ENCODE results near the gene POFUT2. TPM values are rescaled to one million over a fixed set of nuclear protein-coding genes. Genes with fewer than 3 reads are reported as not detected.

POFUT2 gene
- total RNA-seq, 2 experiments from 2014 or later: 14.4 to 15.9 TPM

- Mint-ChIP-seq H3K4me3 (no peak overlapping the region), H3K27ac (no peak overlapping the region), H3K4me1 (ENCODE audit: low read depth) (no peaks in the 10 kb centered on the region), H3K36me3 (ENCODE audit: low read depth) (peaks cover 4% of the 10 kb centered on the region), H3K27me3 (ENCODE audit: low read depth) (no peaks in the 10 kb centered on the region), H3K9me3 (peaks cover 14% of the 10 kb centered on the region)
- no peak for DNase-seq
- intact Hi-C loops (cut with micrococcal nuclease): no loop called here
- CTCF ChIA-PET: no interaction called here
Observed at GRCh38 chr21:45246386-45247320, 41.0 kb downstream of the POFUT2 start.

- H3K27me3 Mint-ChIP-seq (ENCODE audit: low read depth): peaks cover 4% of the 10 kb centered on the region
- no peak overlapping the region for H3K27ac Mint-ChIP-seq
- DNase-seq: no peak
- peaks cover 14% of the 10 kb centered on the region for H3K9me3 Mint-ChIP-seq
- peaks cover 4% of the 10 kb centered on the region for H3K36me3 Mint-ChIP-seq (ENCODE audit: low read depth)
- H3K4me3 Mint-ChIP-seq: no peak overlapping the region
- intact Hi-C loops (cut with micrococcal nuclease): no loop called here
- CTCF ChIA-PET: no interaction called here
- H3K4me1 Mint-ChIP-seq (ENCODE audit: low read depth): no peaks in the 10 kb centered on the region
Observed at GRCh38 chr21:45244799-45245340, 42.8 kb downstream of the POFUT2 start.

DNA sequence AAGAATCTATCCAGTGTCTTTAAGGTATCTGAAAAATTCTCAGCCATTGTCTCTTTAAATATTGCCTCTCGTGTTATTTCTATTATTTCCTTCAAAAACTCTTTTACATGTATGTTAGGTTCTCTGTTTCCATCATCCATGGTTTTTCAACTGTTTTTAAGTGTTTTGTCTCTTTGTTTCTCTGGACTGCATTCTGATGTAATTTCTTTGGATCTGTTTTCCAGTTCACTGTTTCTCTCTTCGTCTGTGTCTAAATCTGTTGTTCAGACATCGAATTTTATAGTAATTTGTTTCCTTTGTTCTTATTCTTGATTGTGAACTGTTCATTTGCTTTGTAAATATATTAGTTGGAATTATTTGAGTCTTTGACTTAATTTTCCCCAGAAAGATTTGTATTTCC lies 44.1 kb downstream of the POFUT2 start:
- no peak overlapping the region for H3K27ac Mint-ChIP-seq
- no peaks in the 10 kb centered on the region for H3K4me1 Mint-ChIP-seq (ENCODE audit: low read depth)
- H3K9me3 Mint-ChIP-seq: peaks cover 14% of the 10 kb centered on the region
- no peak for DNase-seq
- H3K4me3 Mint-ChIP-seq: no peak overlapping the region
- intact Hi-C loops (cut with micrococcal nuclease): no loop called here
- peaks cover 4% of the 10 kb centered on the region for H3K27me3 Mint-ChIP-seq (ENCODE audit: low read depth)
- H3K36me3 Mint-ChIP-seq (ENCODE audit: low read depth): peaks cover 4% of the 10 kb centered on the region
- CTCF ChIA-PET: no interaction called here

DNA sequence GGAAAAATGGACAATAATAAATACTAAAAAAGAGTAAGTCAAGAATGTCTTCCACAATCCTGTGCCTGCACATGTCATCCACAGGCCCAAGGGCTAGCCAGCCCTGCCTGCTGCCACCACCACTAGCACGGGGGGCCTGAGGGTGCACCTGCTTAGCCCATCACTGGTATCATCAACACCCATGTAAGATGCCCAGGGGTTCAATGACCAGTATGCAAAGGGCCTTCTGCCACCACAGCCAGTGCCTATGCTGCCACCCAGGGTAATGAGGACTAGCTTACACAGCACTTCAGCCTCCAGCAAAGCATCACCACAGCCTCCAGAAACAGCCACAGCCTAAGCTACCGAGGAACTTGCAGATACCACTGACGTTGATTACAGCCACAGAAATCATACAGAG lies 46.3 kb downstream of the POFUT2 start:
- Mint-ChIP-seq H3K9me3 (peaks cover 14% of the 10 kb centered on the region), H3K4me1 (ENCODE audit: low read depth) (no peaks in the 10 kb centered on the region), H3K27ac (no peak overlapping the region), H3K36me3 (ENCODE audit: low read depth) (peaks cover 4% of the 10 kb centered on the region), H3K27me3 (ENCODE audit: low read depth) (peaks cover 18% of the 10 kb centered on the region), H3K4me3 (no peak overlapping the region)
- CTCF ChIA-PET: interaction anchor here (1.0 to 1.2 kb wide), 2 partner anchors 68 to 104 kb away, joined by 3 to 5 read pairs; no protein-coding TSS in a partner anchor
- intact Hi-C loops (cut with micrococcal nuclease): no loop called here
- no peak for DNase-seq

- Mint-ChIP-seq H3K4me1 (ENCODE audit: low read depth) (no peaks in the 10 kb centered on the region), H3K27me3 (ENCODE audit: low read depth) (peaks cover 24% of the 10 kb centered on the region), H3K27ac (no peak overlapping the region), H3K4me3 (no peak overlapping the region), H3K36me3 (ENCODE audit: low read depth) (no peaks in the 10 kb centered on the region), H3K9me3 (peaks cover 3% of the 10 kb centered on the region)
- intact Hi-C loops (cut with micrococcal nuclease): loop anchor here (10.0 kb wide), 1 partner anchor 73 kb away; no protein-coding TSS in a partner anchor
- DNase-seq: no peak
- CTCF ChIA-PET: no interaction called here
Observed at GRCh38 chr21:45237401-45237800, 50.3 kb downstream of the POFUT2 start.

DNA sequence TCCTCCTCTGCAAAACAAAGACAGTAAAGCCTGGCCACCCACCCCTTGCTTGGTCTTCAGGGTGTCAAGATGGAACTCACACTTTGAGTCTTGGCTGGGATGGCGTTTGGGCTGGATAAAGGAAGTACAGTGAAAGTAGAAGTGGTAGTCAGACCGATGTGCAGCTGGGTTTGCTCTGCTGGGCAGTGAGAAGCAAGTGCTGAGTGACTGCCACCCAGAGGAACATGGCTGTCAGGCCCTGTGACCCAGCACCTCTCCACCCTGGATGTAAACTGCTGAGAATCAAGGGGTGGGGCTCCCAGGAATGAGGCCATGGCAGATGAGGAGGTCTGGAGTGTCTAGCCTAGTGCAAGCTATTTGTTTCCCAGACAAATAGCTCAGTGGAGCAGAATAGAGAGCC lies 51.2 kb downstream of the POFUT2 start:
- intact Hi-C loops (cut with micrococcal nuclease): loop anchor here (10.0 kb wide), 1 partner anchor 72 kb away; no protein-coding TSS in a partner anchor
- Mint-ChIP-seq H3K9me3 (no peaks in the 10 kb centered on the region), H3K4me3 (no peak overlapping the region), H3K4me1 (ENCODE audit: low read depth) (no peaks in the 10 kb centered on the region), H3K27me3 (ENCODE audit: low read depth) (peaks cover 24% of the 10 kb centered on the region), H3K36me3 (ENCODE audit: low read depth) (no peaks in the 10 kb centered on the region), H3K27ac (no peak overlapping the region)
- CTCF ChIA-PET: no interaction called here
- DNase-seq: no peak

DNA sequence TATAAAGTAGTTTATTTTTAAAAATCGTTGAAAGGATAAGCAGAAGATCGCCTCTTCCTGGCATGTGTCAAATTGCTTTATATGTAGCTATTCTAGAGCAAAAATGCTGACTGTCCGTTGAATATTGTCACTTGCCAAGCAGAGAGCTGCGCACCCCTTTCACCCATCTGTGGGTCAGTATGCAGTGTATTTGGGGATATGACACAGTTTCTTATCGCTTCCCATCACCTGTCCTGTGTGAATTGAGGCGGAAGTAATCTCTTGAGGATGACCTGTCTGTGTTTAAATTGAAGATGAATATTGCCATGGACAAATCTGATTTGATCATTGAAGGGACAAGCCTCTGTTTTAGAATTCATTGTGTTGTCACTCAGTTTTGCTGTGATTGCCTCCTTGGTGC lies 52.2 kb downstream of the POFUT2 start:
- Mint-ChIP-seq H3K27ac (no peak overlapping the region), H3K9me3 (no peaks in the 10 kb centered on the region), H3K4me1 (ENCODE audit: low read depth) (no peaks in the 10 kb centered on the region), H3K36me3 (ENCODE audit: low read depth) (no peaks in the 10 kb centered on the region), H3K27me3 (ENCODE audit: low read depth) (peaks cover 20% of the 10 kb centered on the region), H3K4me3 (no peak overlapping the region)
- no peak for DNase-seq
- CTCF ChIA-PET: no interaction called here
- intact Hi-C loops (cut with micrococcal nuclease): loop anchor here (10.0 kb wide), 1 partner anchor 71 kb away; no protein-coding TSS in a partner anchor

- Mint-ChIP-seq H3K36me3 (ENCODE audit: low read depth) (no peaks in the 10 kb centered on the region), H3K27ac (no peak overlapping the region), H3K27me3 (ENCODE audit: low read depth) (peaks cover 20% of the 10 kb centered on the region), H3K4me3 (no peak overlapping the region), H3K4me1 (ENCODE audit: low read depth) (no peaks in the 10 kb centered on the region), H3K9me3 (no peaks in the 10 kb centered on the region)
- CTCF ChIA-PET: no interaction called here
- DNase-seq: no peak
- intact Hi-C loops (cut with micrococcal nuclease): loop anchor here (10.0 kb wide), 1 partner anchor 70 kb away; no protein-coding TSS in a partner anchor
Observed at GRCh38 chr21:45234965-45235364, 52.7 kb downstream of the POFUT2 start.

GRCh38 chr21:45234127-45234526 lies 53.6 kb downstream of the POFUT2 start:
- DNase-seq: no peak
- H3K4me3 Mint-ChIP-seq: no peak overlapping the region
- intact Hi-C loops (cut with micrococcal nuclease): loop anchor here (10.0 kb wide), 1 partner anchor 69 kb away; no protein-coding TSS in a partner anchor
- peaks cover 20% of the 10 kb centered on the region for H3K27me3 Mint-ChIP-seq (ENCODE audit: low read depth)
- H3K36me3 Mint-ChIP-seq (ENCODE audit: low read depth): no peaks in the 10 kb centered on the region
- no peak overlapping the region for H3K27ac Mint-ChIP-seq
- H3K4me1 Mint-ChIP-seq (ENCODE audit: low read depth): no peaks in the 10 kb centered on the region
- no peaks in the 10 kb centered on the region for H3K9me3 Mint-ChIP-seq
- CTCF ChIA-PET: interaction anchor here (0.8 kb wide), 1 partner anchor 93 kb away, joined by 3 read pairs; no protein-coding TSS in a partner anchor

- H3K4me3 Mint-ChIP-seq: no peak overlapping the region
- no peaks in the 10 kb centered on the region for H3K36me3 Mint-ChIP-seq (ENCODE audit: low read depth)
- no peak for DNase-seq
- peaks cover 20% of the 10 kb centered on the region for H3K4me1 Mint-ChIP-seq (ENCODE audit: low read depth)
- H3K27me3 Mint-ChIP-seq (ENCODE audit: low read depth): peaks cover 9% of the 10 kb centered on the region
- no peak overlapping the region for H3K27ac Mint-ChIP-seq
- intact Hi-C loops (cut with micrococcal nuclease): loop anchor here (10.0 kb wide), 1 partner anchor 67 kb away; no protein-coding TSS in a partner anchor
- CTCF ChIA-PET: no interaction called here
- H3K9me3 Mint-ChIP-seq: no peaks in the 10 kb centered on the region
Observed at GRCh38 chr21:45231705-45232104, 56.0 kb downstream of the POFUT2 start.

DNA sequence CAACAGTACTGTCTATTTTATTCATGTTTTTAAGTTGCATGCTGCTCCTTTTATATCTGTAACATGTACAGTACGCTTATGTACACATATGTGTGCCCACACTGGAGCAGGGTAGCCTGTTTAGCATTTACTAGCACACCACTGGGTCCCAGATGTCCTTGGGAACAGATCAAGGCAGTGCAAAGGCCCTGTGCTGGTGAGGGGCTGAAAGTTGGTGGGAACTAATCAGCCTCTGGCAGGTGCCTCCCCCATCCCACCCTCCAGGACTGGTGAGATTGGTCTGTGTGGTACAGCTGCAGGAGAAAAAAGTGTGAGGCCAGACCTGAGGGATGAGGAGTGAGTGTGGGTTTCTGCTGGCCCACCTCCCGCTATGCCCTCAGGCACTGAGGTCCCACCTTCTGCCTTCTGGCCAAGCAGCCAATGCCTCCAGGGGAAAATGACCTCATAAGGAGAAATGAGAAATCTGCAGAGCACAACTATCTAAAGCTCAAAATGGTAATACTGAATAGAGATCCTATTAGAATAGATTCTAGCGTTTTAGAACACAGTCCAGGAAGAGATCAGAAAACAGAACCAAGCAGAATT lies 58.9 kb downstream of the POFUT2 start:
- H3K9me3 Mint-ChIP-seq: no peaks in the 10 kb centered on the region
- CTCF ChIA-PET: interaction anchor here (1.0 kb wide), 1 partner anchor 76 kb away, joined by 4 read pairs; no protein-coding TSS in a partner anchor
- H3K4me1 Mint-ChIP-seq (ENCODE audit: low read depth): peaks cover 32% of the 10 kb centered on the region
- no peak for DNase-seq
- no peak overlapping the region for H3K4me3 Mint-ChIP-seq
- no peak overlapping the region for H3K27ac Mint-ChIP-seq
- H3K27me3 Mint-ChIP-seq (ENCODE audit: low read depth): no peaks in the 10 kb centered on the region
- no peaks in the 10 kb centered on the region for H3K36me3 Mint-ChIP-seq (ENCODE audit: low read depth)
- intact Hi-C loops (cut with micrococcal nuclease): no loop called here

GRCh38 chr21:45228171-45228641 lies 59.5 kb downstream of the POFUT2 start:
- intact Hi-C loops (cut with micrococcal nuclease): no loop called here
- Mint-ChIP-seq H3K4me1 (ENCODE audit: low read depth) (peaks cover 32% of the 10 kb centered on the region), H3K36me3 (ENCODE audit: low read depth) (no peaks in the 10 kb centered on the region), H3K27ac (no peak overlapping the region), H3K4me3 (no peak overlapping the region), H3K9me3 (no peaks in the 10 kb centered on the region), H3K27me3 (ENCODE audit: low read depth) (no peaks in the 10 kb centered on the region)
- CTCF ChIA-PET: interaction anchor here (1.0 kb wide), 1 partner anchor 75 kb away, joined by 4 read pairs; no protein-coding TSS in a partner anchor
- DNase-seq: peak; percentile 79
